GM18505 (cell line): Measurements from ENCODE around the gene SLC11A2.

Experiments used
- ATAC-seq: cut with Tn5 transposase; IDR thresholded peaks from one replicate; pipeline ENCODE4 v1.9.1; 2021; ENCODE audit not compliant: unreplicated experiment
- POLR2A ChIP-seq: IDR thresholded peaks from 4 replicates; pipeline ENCODE4 v1.6.1; 2011; ENCODE audit warnings: borderline replicate concordance; ENCODE audit not compliant: insufficient read depth, insufficient read length; ENCODE audit errors: extremely low read depth

Gene SLC11A2

DNA sequence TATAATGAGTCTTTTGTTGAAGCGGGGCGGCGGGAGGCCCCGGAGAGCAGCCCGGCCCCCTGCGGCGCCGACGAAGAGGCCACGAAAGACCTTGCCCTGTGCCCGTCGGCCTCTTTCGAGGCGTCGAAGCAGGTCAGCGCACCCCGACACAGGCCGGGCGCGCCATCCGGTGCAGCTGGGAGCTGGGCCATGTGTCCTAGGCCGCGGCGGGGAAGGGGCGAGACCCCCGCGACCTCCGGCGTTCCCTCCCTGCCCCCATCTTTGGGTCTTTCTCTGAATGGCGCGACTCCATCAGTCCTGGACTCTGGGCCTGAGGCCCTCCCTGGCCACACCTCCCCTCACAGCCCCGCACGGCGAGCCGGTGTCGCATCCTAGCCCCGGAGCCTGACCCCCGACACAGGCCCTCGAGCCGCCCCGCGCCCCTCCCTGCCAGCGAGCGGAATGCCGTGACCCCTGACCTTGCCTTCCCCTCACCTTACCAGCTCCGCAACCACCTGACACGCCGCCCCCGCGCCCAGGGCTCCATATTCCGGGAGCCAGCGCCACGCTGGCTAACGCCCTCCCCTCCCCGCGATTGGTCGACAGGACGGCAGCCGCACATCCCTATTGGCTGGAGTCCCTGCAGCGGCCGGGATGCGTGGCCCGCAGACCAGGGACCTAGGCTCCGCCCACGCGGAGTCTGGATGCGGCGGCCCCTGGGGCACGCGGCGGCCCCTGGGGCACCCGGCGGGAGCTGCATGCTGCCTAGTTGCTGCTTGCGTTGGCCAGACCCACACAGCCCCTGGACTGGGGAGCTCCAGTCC, at the start of gene SLC11A2:
Gene SLC11A2 (minus strand): TSS at position 549 of the 803 bp plus-strand sequence. CDS start 15,656 bp downstream, outside the sequence.
- peak; percentile 67 for TF ChIP-seq POLR2A
- peak; percentile 83 for ATAC-seq

DNA sequence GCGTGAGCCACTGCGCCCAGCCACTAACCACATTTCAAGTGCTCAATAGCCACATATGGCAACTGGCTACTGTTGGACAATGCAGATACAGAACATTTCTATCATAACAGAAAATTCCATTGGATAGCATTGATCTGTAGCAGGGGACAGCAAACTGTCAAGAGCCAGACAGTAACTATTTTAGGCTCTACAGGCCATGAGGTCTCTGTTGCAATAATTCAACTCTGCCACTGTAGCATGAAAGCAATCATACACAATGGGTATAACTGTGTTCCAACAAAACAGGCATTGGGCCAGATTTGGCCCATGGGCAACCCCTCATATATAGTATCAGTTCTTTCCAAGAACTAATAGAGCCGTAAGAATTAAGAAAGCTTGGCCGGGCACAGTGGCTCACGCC, 49.2 kb upstream of the SLC11A2 start:
- ATAC-seq: no peak
- no peak for TF ChIP-seq POLR2A

GRCh38 chr12:51071663-51072062, 45.5 kb upstream of the SLC11A2 start:
- no peak for ATAC-seq
- TF ChIP-seq POLR2A: no peak

- no peak for ATAC-seq
- TF ChIP-seq POLR2A: no peak
Measured at GRCh38 chr12:51070004-51070403, 43.8 kb upstream of the SLC11A2 start.

DNA sequence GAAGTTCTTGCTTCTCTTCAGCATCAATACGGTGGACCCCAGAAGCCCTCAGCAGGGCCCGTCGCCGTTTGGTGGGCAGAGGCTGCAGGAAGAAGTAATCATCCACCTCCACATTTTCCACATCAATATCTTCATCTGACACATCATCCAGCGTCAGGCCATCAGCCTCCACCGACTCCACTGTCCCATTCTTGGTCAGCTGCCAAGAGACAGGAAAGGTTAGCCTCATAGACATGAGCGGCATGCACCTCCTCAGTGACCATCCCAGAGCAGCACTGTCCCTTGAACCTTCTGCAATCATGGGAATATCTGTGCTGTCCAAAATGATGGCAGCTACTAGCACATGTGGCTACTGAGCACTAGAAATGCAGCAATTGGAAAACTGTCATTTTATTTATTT, 41.6 kb upstream of the SLC11A2 start:
- no peak for TF ChIP-seq POLR2A

GRCh38 chr12:51067229-51067628, 41.0 kb upstream of the SLC11A2 start:
- no peak for ATAC-seq
- no peak for TF ChIP-seq POLR2A

More for the DNA sequence above, 41.6 kb upstream of the SLC11A2 start:
- ATAC-seq: no peak

- no peak for ATAC-seq
- no peak for TF ChIP-seq POLR2A
Measured at GRCh38 chr12:51065530-51065929, 39.3 kb upstream of the SLC11A2 start.

GRCh38 chr12:51062631-51063397, 36.6 kb upstream of the SLC11A2 start:
- ATAC-seq: no peak
- TF ChIP-seq POLR2A: no peak

GRCh38 chr12:51059086-51059485, 32.9 kb upstream of the SLC11A2 start:
- ATAC-seq: no peak
- no peak for TF ChIP-seq POLR2A

- TF ChIP-seq POLR2A: no peak
- ATAC-seq: no peak
Measured at GRCh38 chr12:51056242-51056641, 30.1 kb upstream of the SLC11A2 start.

DNA sequence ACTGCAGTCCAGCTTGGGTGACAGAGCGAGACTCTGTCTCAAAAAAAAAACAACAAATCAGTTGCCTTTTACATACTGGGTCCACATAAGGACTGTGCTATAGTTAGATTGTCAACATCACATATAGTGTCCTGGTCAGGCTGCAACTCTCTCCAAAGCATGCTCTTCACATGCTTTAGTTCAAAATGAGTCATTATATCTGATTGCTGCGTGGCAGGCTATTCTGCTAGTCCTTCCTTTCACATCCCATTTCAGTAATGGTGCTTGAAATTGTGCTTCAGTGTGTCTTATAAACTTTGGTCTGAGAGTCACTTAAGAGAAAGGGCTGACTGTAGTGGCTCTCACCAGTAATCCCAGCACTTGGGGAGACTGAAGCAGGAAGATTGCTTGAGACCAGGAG, 28.9 kb upstream of the SLC11A2 start:
- TF ChIP-seq POLR2A: no peak
- no peak for ATAC-seq

DNA sequence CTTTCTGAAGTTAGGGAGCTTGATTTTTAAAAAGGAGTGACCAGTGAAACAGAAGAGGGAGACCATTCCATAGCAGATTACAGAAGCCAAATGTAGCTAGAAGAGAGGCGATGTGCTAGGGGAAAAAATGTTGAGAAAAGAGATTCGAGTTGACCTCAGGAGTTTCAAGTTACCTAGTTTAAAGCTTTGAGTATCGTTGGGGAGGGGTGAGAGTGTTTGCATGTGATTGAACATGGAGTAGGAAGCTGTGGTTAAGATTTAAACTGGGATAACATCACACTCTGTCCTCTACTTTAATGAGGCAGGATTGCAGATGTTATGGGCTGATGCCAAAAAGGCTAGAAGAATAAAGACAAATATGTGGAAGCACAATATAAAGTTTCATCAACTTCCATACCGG, 25.6 kb upstream of the SLC11A2 start:
- ATAC-seq: no peak
- no peak for TF ChIP-seq POLR2A

GRCh38 chr12:51049525-51049924, 23.3 kb upstream of the SLC11A2 start:
- TF ChIP-seq POLR2A: no peak
- no peak for ATAC-seq
